Fibroblast of skin of abdomen (primary cell): ENCODE results near the gene USP40.
A peak's percentile ranks its signal among the peaks of the same experiment; 100 is the strongest.

Source experiments
- DNase-seq: peaks from one replicate; pipeline ENCODE4 v3.0.0-alpha.2; 2013

USP40 gene

GRCh38 chr2:233458031-233458610, 108.5 kb downstream of the USP40 start:
- DNase-seq, result no peak

GRCh38 chr2:233457356-233457755, 109.2 kb downstream of the USP40 start:
- no peak for DNase-seq

- DNase-seq, result no peak
These were observed 109.6 kb downstream of the USP40 start for GRCh38 chr2:233456934-233457333.

- no peak for DNase-seq
These were observed 110.5 kb downstream of the USP40 start for GRCh38 chr2:233456111-233456510.

- DNase-seq, result no peak
These were observed 111.1 kb downstream of the USP40 start for GRCh38 chr2:233455491-233455890.

- no peak for DNase-seq
These were observed 111.6 kb downstream of the USP40 start for GRCh38 chr2:233455006-233455405.

- DNase-seq, result no peak
These were observed 112.7 kb downstream of the USP40 start for GRCh38 chr2:233453916-233454315.

- no peak for DNase-seq
These were observed 113.3 kb downstream of the USP40 start for GRCh38 chr2:233453111-233453915.

- no peak for DNase-seq
These were observed 114.6 kb downstream of the USP40 start for GRCh38 chr2:233451950-233452349.

GRCh38 chr2:233450864-233451575, 115.6 kb downstream of the USP40 start:
- no peak for DNase-seq

GRCh38 chr2:233449921-233450863, 116.4 kb downstream of the USP40 start:
- DNase-seq, result no peak

GRCh38 chr2:233449081-233449901, 117.3 kb downstream of the USP40 start:
- peak; percentile 47 for DNase-seq

- no peak for DNase-seq
These were observed 118.0 kb downstream of the USP40 start for GRCh38 chr2:233448575-233448974.

GRCh38 chr2:233448220-233448559, 118.4 kb downstream of the USP40 start:
- no peak for DNase-seq

- DNase-seq, result no peak
These were observed 118.9 kb downstream of the USP40 start for GRCh38 chr2:233447506-233448219.

- no peak for DNase-seq
These were observed 119.8 kb downstream of the USP40 start for GRCh38 chr2:233446606-233447305.

- DNase-seq, result no peak
These were observed 120.5 kb downstream of the USP40 start for GRCh38 chr2:233446121-233446520.

- no peak for DNase-seq
These were observed 121.3 kb downstream of the USP40 start for GRCh38 chr2:233445152-233445830.

GRCh38 chr2:233444501-233444900, 122.1 kb downstream of the USP40 start:
- no peak for DNase-seq
